HUES6 (cell line): Measurements from ENCODE around the gene KCNIP2.
A peak's percentile ranks its signal among the peaks of the same experiment; 100 is the strongest.

Source experiments
- H3K27ac ChIP-seq: 2 replicates; pipeline ENCODE4 v1.7.0; 2013; ENCODE audit warnings: low read depth, mild to moderate bottlenecking, low read length, inconsistent platforms
- H3K27me3 ChIP-seq: 2 replicates; pipeline ENCODE4 v1.6.1; 2013; ENCODE audit warnings: low read length; ENCODE audit not compliant: control insufficient read depth, insufficient read depth
- H3K36me3 ChIP-seq: 2 replicates; pipeline ENCODE4 v1.6.1; 2013; ENCODE audit warnings: low read length; ENCODE audit not compliant: control insufficient read depth, insufficient read depth
- H3K4me1 ChIP-seq: 2 replicates; pipeline ENCODE4 v1.6.1; 2013; ENCODE audit warnings: low read length; ENCODE audit not compliant: control insufficient read depth, insufficient read depth
- H3K4me3 ChIP-seq: 2 replicates; pipeline ENCODE4 v1.5.1; 2013; ENCODE audit warnings: low read depth, low read length
- H3K9ac ChIP-seq: one replicate; pipeline ENCODE4 v1.6.1; 2013; ENCODE audit warnings: mild to moderate bottlenecking, low read length
- H3K9me3 ChIP-seq: 2 replicates; pipeline ENCODE4 v1.6.1; 2013; ENCODE audit warnings: low read depth, low read length; ENCODE audit not compliant: control insufficient read depth, insufficient read depth

Gene KCNIP2

DNA sequence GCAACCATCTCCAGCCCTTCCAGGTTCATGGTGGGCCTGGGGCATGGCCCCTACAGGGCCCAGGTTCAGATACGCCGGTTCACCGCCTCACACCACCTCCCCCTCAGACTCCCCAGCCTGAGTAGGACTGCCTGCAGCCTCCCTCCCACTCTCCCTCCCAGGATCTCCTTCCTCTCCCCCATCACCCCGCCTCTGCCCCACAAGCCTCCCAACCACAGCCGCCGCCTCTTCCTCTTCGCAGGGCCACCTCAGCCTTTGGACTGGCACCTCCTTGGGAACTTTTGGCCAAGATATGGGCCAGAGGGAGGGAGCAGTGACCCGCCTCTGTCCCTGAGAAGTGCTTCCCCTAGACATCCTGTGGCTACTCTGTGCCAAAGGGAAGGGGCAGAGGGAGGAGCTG is 9.3 kb downstream of the KCNIP2 start:
- no peak overlapping the region for H3K9ac ChIP-seq
- H3K4me1 ChIP-seq, result peaks cover 23% of the 10 kb centered on the region
- H3K36me3 ChIP-seq, result no peaks in the 10 kb centered on the region
- H3K4me3 ChIP-seq, result no peak overlapping the region
- H3K27me3 ChIP-seq, result no peaks in the 10 kb centered on the region
- H3K27ac ChIP-seq, result no peak overlapping the region
- no peaks in the 10 kb centered on the region for H3K9me3 ChIP-seq

GRCh38 chr10:101833466-101833865 is 10.1 kb downstream of the KCNIP2 start:
- H3K9ac ChIP-seq, result no peak overlapping the region
- H3K4me3 ChIP-seq, result no peak overlapping the region
- H3K27ac ChIP-seq, result no peak overlapping the region
- H3K9me3 ChIP-seq, result no peaks in the 10 kb centered on the region
- H3K4me1 ChIP-seq, result peaks cover 24% of the 10 kb centered on the region
- H3K36me3 ChIP-seq, result no peaks in the 10 kb centered on the region
- H3K27me3 ChIP-seq, result no peaks in the 10 kb centered on the region

- Histone ChIP-seq H3K4me1 (peaks cover 25% of the 10 kb centered on the region), H3K27ac (no peak overlapping the region), H3K4me3 (no peak overlapping the region), H3K9ac (no peak overlapping the region), H3K27me3 (no peaks in the 10 kb centered on the region), H3K9me3 (no peaks in the 10 kb centered on the region), H3K36me3 (no peaks in the 10 kb centered on the region)
These were observed 11.3 kb downstream of the KCNIP2 start for GRCh38 chr10:101832325-101832771.

DNA sequence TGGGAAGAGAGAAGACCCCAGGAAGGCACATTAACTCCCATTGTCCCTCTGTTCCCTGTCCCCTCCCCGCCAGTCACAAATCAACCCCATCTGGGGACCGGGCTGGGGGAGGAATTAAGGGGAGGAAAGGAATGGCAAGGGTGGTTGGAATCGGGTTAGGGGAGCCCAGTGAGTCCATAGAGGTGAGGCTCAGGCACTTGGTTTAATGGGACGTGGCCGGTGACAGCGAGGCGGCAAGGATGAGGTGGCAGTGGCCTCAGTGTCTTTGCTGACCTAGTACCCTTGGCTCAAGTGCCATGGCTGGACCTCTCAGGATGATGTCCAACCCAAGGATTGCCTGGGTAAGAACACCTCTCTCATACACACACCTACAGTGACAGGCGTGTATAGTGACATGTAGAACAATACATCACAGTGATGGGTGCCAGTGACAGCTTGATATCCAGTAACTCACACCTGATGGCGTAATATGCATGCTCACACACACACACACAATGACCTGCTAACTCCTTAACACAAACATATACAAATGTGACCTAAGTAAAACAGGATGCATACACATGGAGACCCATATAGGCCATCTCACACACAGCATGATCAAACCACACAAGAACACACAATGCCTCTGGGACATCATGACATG is 12.3 kb downstream of the KCNIP2 start:
- Histone ChIP-seq H3K27ac (no peak overlapping the region), H3K9ac (peak overlapping the region; percentile 40), H3K4me3 (peak overlapping the region; percentile 69)

GRCh38 chr10:101830322-101831168 is 13.1 kb downstream of the KCNIP2 start:
- H3K27me3 ChIP-seq, result no peaks in the 10 kb centered on the region
- H3K36me3 ChIP-seq, result no peaks in the 10 kb centered on the region
- H3K27ac ChIP-seq, result no peak overlapping the region
- no peaks in the 10 kb centered on the region for H3K9me3 ChIP-seq
- peak overlapping the region; percentile 40 for H3K9ac ChIP-seq
- H3K4me3 ChIP-seq, result peak overlapping the region; percentile 69
- peaks cover 21% of the 10 kb centered on the region for H3K4me1 ChIP-seq

More for the DNA sequence above, 12.3 kb downstream of the KCNIP2 start:
- no peaks in the 10 kb centered on the region for H3K36me3 ChIP-seq
- no peaks in the 10 kb centered on the region for H3K27me3 ChIP-seq
- peaks cover 25% of the 10 kb centered on the region for H3K4me1 ChIP-seq
- H3K9me3 ChIP-seq, result no peaks in the 10 kb centered on the region

GRCh38 chr10:101829561-101830315 is 13.9 kb downstream of the KCNIP2 start:
- H3K4me3 ChIP-seq, result peak overlapping the region; percentile 69
- H3K36me3 ChIP-seq, result no peaks in the 10 kb centered on the region
- peaks cover 20% of the 10 kb centered on the region for H3K4me1 ChIP-seq
- H3K9ac ChIP-seq, result no peak overlapping the region
- no peak overlapping the region for H3K27ac ChIP-seq
- H3K9me3 ChIP-seq, result no peaks in the 10 kb centered on the region
- no peaks in the 10 kb centered on the region for H3K27me3 ChIP-seq

DNA sequence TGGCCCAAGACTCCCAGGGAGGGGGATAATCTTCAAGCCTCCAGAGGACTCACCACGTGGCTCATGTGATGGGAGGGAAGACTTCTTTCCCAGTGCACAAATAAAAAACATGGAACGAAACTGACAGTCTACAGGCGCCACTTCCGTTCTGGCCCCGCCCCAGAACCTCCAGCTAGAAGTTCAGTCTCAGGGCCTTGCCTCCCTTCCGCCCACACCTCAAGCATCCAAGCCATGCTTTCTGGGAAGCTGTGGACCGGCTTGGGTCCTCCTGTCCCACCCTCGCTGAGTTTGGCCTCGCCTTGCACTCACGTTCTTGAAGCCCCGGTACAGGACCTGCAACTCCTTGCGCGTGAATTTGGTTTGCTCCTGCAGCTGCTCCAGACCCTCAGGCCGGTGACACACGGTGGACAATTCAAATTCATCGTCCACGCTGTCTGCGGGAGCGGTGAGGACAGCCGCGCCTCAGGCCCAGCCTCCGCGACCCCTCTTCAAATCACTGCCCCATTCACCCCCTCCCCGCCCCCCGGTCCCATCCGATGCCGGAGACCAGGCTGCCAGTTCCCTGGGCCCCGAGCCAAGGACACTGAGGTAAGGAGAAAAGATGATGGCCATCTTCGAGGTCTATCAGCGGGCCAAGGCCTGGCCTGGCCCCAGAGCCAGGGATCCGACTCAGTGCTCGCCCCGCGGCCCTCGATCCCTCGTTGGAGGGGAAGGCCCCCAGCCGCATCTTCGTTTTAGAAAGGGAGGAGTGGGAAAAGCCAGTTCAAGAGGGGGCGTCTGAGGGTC is 14.6 kb downstream of the KCNIP2 start:
- Histone ChIP-seq H3K27ac (no peak overlapping the region), H3K36me3 (no peaks in the 10 kb centered on the region), H3K4me3 (peak overlapping the region; percentile 57), H3K4me1 (peaks cover 20% of the 10 kb centered on the region), H3K9me3 (no peaks in the 10 kb centered on the region), H3K27me3 (no peaks in the 10 kb centered on the region), H3K9ac (no peak overlapping the region)

DNA sequence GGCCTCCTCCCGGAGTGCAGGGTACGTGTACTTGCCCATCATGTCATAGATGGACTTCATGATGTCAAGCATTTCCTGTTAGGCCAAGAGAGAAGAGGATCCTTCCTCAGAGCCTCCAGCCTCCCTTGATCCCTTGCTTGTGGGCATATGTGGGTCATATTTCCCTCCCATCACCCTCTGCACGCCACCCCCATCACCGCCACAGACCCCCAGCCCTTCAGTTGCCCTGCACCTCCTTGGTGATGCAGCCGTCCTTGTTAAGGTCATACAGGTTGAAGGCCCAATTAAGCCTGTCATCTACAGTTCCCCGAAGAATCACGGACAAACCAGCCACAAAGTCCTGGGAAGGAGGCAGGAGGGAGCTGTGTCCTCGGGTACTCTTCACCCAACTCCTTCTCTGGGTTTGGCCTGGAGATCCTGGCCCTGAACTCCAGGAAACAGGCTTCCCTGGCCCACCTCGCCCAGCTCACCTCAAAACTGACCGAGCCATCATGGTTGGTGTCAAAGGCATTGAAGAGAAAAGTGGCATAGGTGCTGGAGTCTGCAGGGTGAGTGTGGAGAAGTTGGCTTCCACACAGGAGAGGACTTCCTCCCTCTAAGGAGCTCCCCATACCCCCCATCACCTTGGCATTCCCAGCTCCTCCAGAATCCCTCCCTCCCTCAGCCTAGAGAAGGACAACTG is 15.5 kb downstream of the KCNIP2 start:
- Histone ChIP-seq H3K4me3 (no peak overlapping the region), H3K27me3 (no peaks in the 10 kb centered on the region), H3K36me3 (no peaks in the 10 kb centered on the region), H3K27ac (no peak overlapping the region), H3K4me1 (peaks cover 20% of the 10 kb centered on the region), H3K9ac (no peak overlapping the region), H3K9me3 (no peaks in the 10 kb centered on the region)

DNA sequence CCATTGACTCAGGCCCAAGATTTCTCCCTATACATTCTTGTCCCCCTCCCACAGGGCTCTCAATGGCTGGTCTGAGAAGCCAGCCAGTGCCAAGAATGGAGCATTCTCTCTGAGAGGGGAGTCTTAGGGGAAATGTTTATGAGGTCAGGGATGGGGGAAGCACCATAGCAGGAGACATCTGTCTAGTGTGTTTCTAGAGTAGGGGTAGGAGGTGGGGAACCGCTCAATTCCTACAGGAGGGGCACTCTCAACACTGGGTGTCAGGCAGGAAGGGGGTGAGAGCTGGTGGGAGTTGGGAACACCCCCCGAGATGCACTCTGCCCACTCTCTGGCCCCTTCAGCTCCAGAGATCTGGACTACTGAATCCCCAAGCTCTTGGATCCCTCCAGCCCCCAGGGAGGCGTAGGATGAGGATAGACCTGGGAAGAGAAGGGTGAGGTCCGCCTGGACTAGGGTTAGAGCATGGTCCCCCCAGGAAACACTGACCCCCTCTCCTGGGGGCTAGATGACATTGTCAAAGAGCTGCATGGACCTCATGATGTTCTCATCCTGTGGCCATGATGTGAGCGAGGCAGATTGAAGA is 16.7 kb downstream of the KCNIP2 start:
- Histone ChIP-seq H3K36me3 (no peaks in the 10 kb centered on the region), H3K9me3 (no peaks in the 10 kb centered on the region), H3K9ac (no peak overlapping the region), H3K4me1 (peaks cover 20% of the 10 kb centered on the region), H3K27me3 (no peaks in the 10 kb centered on the region), H3K4me3 (no peak overlapping the region), H3K27ac (no peak overlapping the region)

GRCh38 chr10:101824736-101825135 is 18.9 kb downstream of the KCNIP2 start:
- H3K9me3 ChIP-seq, result no peaks in the 10 kb centered on the region
- H3K4me1 ChIP-seq, result peaks cover 7% of the 10 kb centered on the region; the same call in 1 of the 2 replicates
- H3K4me3 ChIP-seq, result no peak overlapping the region
- H3K36me3 ChIP-seq, result no peaks in the 10 kb centered on the region
- H3K27ac ChIP-seq, result no peak overlapping the region
- H3K9ac ChIP-seq, result no peak overlapping the region
- H3K27me3 ChIP-seq, result no peaks in the 10 kb centered on the region
